Smooth muscle cell (in vitro differentiated cells): ENCODE results near the gene PAFAH1B1. TPM values are rescaled to one million over a fixed set of nuclear protein-coding genes. Genes with fewer than 3 reads are reported as not detected.

ENCODE experiments used
- DNase-seq: peaks from one replicate; lab custom pipeline; 2025; ENCODE audit not compliant: unreplicated experiment; lab: John Stamatoyannopoulos, UW
- H2AFZ ChIP-seq: fragments of 200-600 bp; sonication (generic); 2 replicates; pipeline ENCODE4 v1.6.0; 2016; ENCODE audit warnings: antibody characterized with exemption, low read depth, mild to moderate bottlenecking
- H3F3A ChIP-seq: fragments of 200-600 bp; sonication (generic); 2 replicates; pipeline ENCODE4 v1.6.0; 2017; ENCODE audit warnings: antibody characterized with exemption, low read depth
- H3K27ac ChIP-seq: fragments of 200-600 bp; sonication (generic); 2 replicates; pipeline ENCODE4 v1.5.1; 2016; ENCODE audit warnings: low read depth, mild to moderate bottlenecking
- H3K27me3 ChIP-seq: fragments of 200-600 bp; sonication (generic); 2 replicates; pipeline ENCODE4 v1.6.1; 2016; ENCODE audit warnings: low read depth, mild to moderate bottlenecking
- H3K36me3 ChIP-seq: fragments of 200-600 bp; sonication (generic); 2 replicates; pipeline ENCODE4 v1.5.1; 2016; ENCODE audit warnings: low read depth
- H3K4me1 ChIP-seq: fragments of 200-600 bp; sonication (generic); 2 replicates; pipeline ENCODE4 v1.5.1; 2016; ENCODE audit warnings: low read depth
- H3K4me2 ChIP-seq: fragments of 200-600 bp; sonication (generic); 2 replicates; pipeline ENCODE4 v1.6.0; 2016; ENCODE audit warnings: mild to moderate bottlenecking
- H3K4me3 ChIP-seq: fragments of 200-600 bp; sonication (generic); 2 replicates; pipeline ENCODE4 v1.5.1; 2016; ENCODE audit warnings: mild to moderate bottlenecking
- H3K79me2 ChIP-seq: fragments of 200-600 bp; sonication (generic); 2 replicates; pipeline ENCODE4 v1.6.0; 2016; ENCODE audit warnings: low read depth, mild to moderate bottlenecking
- H3K9ac ChIP-seq: fragments of 200-600 bp; sonication (generic); 2 replicates; pipeline ENCODE4 v1.6.0; 2016; ENCODE audit warnings: low read depth
- H3K9me3 ChIP-seq: fragments of 200-600 bp; sonication (generic); replicated peaks from 2 replicates; pipeline ENCODE4 v1.5.1; 2016; ENCODE audit warnings: low read depth
- H4K20me1 ChIP-seq: fragments of 200-600 bp; sonication (generic); 2 replicates; pipeline ENCODE4 v1.6.0; 2016; ENCODE audit warnings: low read depth
- WGBS: methylation state at CpG from one replicate; pipeline ENCODE4 v1.1.7; 2016; ENCODE audit warnings: low lambda C conversion rate; 5-methylcytosine and 5-hydroxymethylcytosine counted together
- polyA plus RNA-seq: library from polyadenylated mRNA; unstranded; fragments of >200 nt; fragmentation: Nextera tagmentation; extraction: Ambion mirVana; gene quantifications from 2 replicates; pipeline ENCODE4 v1.2.1, GENCODE V29; 2016
- total RNA-seq: library from RNA; depleted of rRNA; stranded (reverse); fragments of >200 nt; gene quantifications from 2 replicates; pipeline ENCODE4 v1.2.3, GENCODE V29; 2014
- TF ChIP-seq, protein P1 (sequence below): fragments of 200-600 bp; sonication (generic); IDR thresholded peaks from 2 replicates; pipeline ENCODE4 v1.5.1; 2017; ENCODE audit warnings: borderline replicate concordance, mild to moderate bottlenecking, antibody characterized with exemption; ENCODE audit not compliant: insufficient read depth, poor library complexity, severe bottlenecking

The PAFAH1B1 gene
- total and polyA plus RNA-seq, 2 experiments from 2014 or later, result 105 to 127 TPM

DNA sequence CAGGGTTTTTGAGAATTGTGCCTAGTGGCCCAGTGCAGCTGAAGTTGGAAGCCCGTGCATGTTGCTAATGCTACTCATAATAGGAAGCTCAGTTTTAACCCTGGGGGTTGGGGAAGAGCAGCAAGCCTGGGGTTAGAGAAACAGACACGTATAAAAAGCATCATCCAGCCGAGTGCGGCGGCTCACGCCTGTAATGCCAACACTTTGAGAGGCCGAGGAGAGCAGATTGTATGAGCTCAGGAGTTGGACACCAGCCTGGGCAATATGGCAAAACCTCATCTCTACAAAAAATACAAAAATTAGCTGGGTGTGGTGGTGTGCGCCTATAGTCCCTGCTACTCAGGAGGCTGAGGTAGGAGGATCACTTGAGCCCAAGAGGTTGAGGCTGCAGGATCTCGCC is 120.4 kb downstream of the PAFAH1B1 start:
- 96% methylated on average over 9 of the region's 9 CpGs for WGBS
- TF ChIP-seq, protein P1, sequence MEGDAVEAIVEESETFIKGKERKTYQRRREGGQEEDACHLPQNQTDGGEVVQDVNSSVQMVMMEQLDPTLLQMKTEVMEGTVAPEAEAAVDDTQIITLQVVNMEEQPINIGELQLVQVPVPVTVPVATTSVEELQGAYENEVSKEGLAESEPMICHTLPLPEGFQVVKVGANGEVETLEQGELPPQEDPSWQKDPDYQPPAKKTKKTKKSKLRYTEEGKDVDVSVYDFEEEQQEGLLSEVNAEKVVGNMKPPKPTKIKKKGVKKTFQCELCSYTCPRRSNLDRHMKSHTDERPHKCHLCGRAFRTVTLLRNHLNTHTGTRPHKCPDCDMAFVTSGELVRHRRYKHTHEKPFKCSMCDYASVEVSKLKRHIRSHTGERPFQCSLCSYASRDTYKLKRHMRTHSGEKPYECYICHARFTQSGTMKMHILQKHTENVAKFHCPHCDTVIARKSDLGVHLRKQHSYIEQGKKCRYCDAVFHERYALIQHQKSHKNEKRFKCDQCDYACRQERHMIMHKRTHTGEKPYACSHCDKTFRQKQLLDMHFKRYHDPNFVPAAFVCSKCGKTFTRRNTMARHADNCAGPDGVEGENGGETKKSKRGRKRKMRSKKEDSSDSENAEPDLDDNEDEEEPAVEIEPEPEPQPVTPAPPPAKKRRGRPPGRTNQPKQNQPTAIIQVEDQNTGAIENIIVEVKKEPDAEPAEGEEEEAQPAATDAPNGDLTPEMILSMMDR, result no peak

DNA sequence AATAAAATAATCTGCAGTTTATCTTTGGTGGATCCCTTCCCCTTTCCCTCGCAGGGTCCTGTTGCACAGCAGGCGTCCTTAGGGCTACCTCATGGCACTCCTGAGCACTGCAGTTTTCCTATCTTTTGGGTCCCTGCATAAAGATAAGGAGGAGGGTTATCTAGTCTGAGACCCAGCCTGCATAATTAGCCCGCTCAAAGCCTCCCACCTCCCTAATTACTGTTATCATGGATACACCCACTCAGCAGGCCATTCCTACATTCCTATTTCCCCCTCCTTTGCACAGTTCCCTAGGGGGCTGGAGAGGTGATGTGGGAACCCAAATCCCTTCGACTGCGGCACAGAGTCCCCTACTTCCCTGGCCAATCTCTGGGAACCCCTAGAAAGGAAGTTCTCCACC is 123.2 kb downstream of the PAFAH1B1 start:
- H3K4me2 ChIP-seq, result no peak overlapping the region
- H3K9me3 ChIP-seq, result no peaks in the 10 kb centered on the region
- H3K79me2 ChIP-seq, result peaks cover 4% of the 10 kb centered on the region
- H2AFZ ChIP-seq, result no peak overlapping the region
- no peaks in the 10 kb centered on the region for H4K20me1 ChIP-seq
- no peak overlapping the region for H3K4me3 ChIP-seq
- no peaks in the 10 kb centered on the region for H3K36me3 ChIP-seq
- no peak overlapping the region for H3K9ac ChIP-seq
- peaks cover 9% of the 10 kb centered on the region for H3K4me1 ChIP-seq
- DNase-seq, result no peak
- no peaks in the 10 kb centered on the region for H3F3A ChIP-seq
- no peaks in the 10 kb centered on the region for H3K27me3 ChIP-seq
- no peak overlapping the region for H3K27ac ChIP-seq
- TF ChIP-seq, protein P1, result no peak
- WGBS, result 46% methylated on average over 5 of the region's 5 CpGs

More for the DNA sequence above, 120.4 kb downstream of the PAFAH1B1 start:
- H3K79me2 ChIP-seq, result peaks cover 27% of the 10 kb centered on the region
- no peak overlapping the region for H3K4me3 ChIP-seq
- no peaks in the 10 kb centered on the region for H3K9me3 ChIP-seq
- H3F3A ChIP-seq, result no peaks in the 10 kb centered on the region
- H3K4me2 ChIP-seq, result no peak overlapping the region
- H3K27me3 ChIP-seq, result no peaks in the 10 kb centered on the region
- no peak overlapping the region for H3K9ac ChIP-seq
- no peak for DNase-seq
- no peak overlapping the region for H3K27ac ChIP-seq
- H2AFZ ChIP-seq, result no peak overlapping the region
- peaks cover 20% of the 10 kb centered on the region for H3K4me1 ChIP-seq
- H3K36me3 ChIP-seq, result no peaks in the 10 kb centered on the region
- H4K20me1 ChIP-seq, result peaks cover 20% of the 10 kb centered on the region

DNA sequence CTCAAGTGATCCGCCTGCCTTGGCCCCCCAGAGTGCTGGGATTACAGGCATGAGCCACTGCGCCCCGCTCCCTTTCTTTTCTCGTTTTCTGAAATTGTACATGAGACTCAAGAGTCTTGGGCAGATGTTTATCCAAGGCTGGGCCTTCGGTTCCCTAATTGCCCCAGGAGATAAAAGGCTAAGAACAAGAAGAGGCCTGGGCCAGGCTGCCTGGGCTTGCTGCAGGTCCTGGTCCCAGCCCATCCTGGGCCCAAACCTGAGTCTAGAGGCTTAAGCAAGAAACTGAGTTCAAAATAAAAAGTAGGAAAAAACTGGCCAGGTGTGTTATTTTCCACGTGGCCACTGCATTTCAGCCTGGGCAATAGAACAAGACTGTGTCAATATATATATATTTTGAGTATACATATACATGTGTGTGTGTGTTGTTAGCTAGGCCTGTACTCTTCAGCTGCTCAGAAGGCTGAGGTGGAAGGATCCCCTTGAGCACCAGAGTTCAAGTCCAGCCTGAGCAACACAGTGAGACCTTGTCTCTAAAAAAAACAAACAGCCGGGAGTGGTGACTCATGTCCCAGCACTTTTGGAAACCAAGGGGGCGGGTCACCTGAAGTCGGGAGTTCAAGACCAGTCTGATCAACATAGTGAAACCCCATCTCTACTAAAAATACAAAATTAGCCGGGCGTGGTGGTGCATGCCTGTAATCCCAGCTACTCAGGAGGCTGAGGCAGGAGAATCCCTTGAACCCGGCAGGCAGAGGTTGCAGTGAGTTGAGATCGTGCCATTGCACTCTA is 124.9 kb downstream of the PAFAH1B1 start:
- Histone ChIP-seq H3K9ac (no peak overlapping the region), H3K27me3 (peaks cover 4% of the 10 kb centered on the region), H2AFZ (no peak overlapping the region), H3K27ac (no peak overlapping the region), H3K9me3 (no peaks in the 10 kb centered on the region), H3K36me3 (no peaks in the 10 kb centered on the region), H3K4me3 (no peak overlapping the region), H3K4me1 (peaks cover 3% of the 10 kb centered on the region), H4K20me1 (no peaks in the 10 kb centered on the region), H3K79me2 (no peaks in the 10 kb centered on the region), H3F3A (no peaks in the 10 kb centered on the region), H3K4me2 (no peak overlapping the region)
- TF ChIP-seq, protein P1, result no peak
- no peak for DNase-seq
- WGBS, result 76% methylated on average over 13 of the region's 13 CpGs

DNA sequence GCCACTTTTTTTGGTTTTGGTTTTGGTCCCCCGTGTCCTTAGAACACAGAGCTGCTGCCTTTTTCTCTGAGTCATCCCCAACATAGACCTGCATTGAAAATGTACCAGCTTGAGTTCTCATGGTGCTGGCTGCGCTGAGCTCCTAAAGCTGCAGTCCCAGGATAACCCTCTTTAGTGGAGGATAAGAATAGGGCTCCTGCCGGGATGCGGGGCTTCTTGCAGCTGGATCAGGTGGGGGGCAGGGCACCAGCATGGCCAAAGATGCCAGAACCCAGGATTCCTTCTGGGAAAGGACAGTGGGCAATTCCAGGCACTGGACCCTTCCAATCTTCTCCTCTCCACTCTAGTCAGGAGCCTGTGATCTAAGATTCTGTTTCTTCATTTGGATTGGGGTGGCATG is 126.4 kb downstream of the PAFAH1B1 start:
- TF ChIP-seq, protein P1, result no peak
- H4K20me1 ChIP-seq, result no peaks in the 10 kb centered on the region
- H3K9me3 ChIP-seq, result no peaks in the 10 kb centered on the region
- H3K27me3 ChIP-seq, result peaks cover 11% of the 10 kb centered on the region
- H3K27ac ChIP-seq, result no peak overlapping the region
- no peak overlapping the region for H3K4me3 ChIP-seq
- H3K4me1 ChIP-seq, result peaks cover 3% of the 10 kb centered on the region
- 84% methylated on average over 4 of the region's 4 CpGs for WGBS
- H3K36me3 ChIP-seq, result no peaks in the 10 kb centered on the region
- H3F3A ChIP-seq, result no peaks in the 10 kb centered on the region
- no peak overlapping the region for H3K4me2 ChIP-seq
- no peak overlapping the region for H2AFZ ChIP-seq
- no peak for DNase-seq
- no peak overlapping the region for H3K9ac ChIP-seq
- no peaks in the 10 kb centered on the region for H3K79me2 ChIP-seq
